ENCODE data around the gene KRTAP4-3. TPM values are rescaled to one million over a fixed set of nuclear protein-coding genes. Genes with fewer than 3 reads are reported as not detected.
"Not testable (repeated sequence)": the region's sequence is repeated elsewhere in the genome, so short reads cannot be mapped to it uniquely, and the experiment has no call there.

The KRTAP4-3 gene
- total and polyA plus RNA-seq, 2 donors: not detected

DNA sequence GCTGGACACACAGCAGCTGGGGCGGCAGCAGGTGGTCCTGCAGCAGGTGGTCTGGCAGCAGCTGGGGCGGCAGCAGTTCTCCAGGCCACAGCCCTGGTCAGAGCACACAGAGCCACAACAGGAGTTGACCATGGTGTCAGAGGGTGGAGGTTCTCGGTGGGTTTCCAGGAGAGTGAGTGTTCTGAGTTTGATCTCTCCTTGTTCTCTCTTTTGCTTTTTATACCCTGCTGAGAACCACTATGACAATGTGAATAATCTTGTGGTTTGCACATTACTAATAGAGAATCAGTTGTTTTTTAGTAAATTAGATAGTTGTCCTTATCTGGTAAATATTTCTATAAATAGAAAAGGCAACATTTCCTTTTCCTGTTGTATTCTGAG is 44.0 kb downstream of the KRTAP4-3 start, which contains the start of gene KRTAP4-12:
Gene KRTAP4-12 (minus strand): TSS at position 192 of the 381 bp plus-strand sequence. CDS start 60 bp downstream, at position 132.
- H3K27me3 ChIP-seq (ENCODE audit: control insufficient read depth in 2 of 2, insufficient read depth in 1 of 2, low read length in 1 of 2); H3K4me3 ChIP-seq (ENCODE audit: low read length in 2 of 2); H3K36me3 ChIP-seq (ENCODE audit: control insufficient read depth in 2 of 2, insufficient read depth in 2 of 2, low read length in 1 of 2); H3K4me1 ChIP-seq (ENCODE audit: control insufficient read depth in 2 of 2, insufficient read depth in 2 of 2, low read length in 2 of 2); DNase-seq (ENCODE audit: low read depth in 6 of 9, low spot score in 9 of 9); H3K27ac ChIP-seq (ENCODE audit: low read depth in 1 of 2, low read length in 1 of 2); H3K9me3 ChIP-seq (ENCODE audit: control insufficient read depth in 2 of 2, insufficient read depth in 1 of 2, low read length in 1 of 2): not testable (repeated sequence)
- WGBS: 82% methylated on average over 3 of the region's 3 CpGs

DNA sequence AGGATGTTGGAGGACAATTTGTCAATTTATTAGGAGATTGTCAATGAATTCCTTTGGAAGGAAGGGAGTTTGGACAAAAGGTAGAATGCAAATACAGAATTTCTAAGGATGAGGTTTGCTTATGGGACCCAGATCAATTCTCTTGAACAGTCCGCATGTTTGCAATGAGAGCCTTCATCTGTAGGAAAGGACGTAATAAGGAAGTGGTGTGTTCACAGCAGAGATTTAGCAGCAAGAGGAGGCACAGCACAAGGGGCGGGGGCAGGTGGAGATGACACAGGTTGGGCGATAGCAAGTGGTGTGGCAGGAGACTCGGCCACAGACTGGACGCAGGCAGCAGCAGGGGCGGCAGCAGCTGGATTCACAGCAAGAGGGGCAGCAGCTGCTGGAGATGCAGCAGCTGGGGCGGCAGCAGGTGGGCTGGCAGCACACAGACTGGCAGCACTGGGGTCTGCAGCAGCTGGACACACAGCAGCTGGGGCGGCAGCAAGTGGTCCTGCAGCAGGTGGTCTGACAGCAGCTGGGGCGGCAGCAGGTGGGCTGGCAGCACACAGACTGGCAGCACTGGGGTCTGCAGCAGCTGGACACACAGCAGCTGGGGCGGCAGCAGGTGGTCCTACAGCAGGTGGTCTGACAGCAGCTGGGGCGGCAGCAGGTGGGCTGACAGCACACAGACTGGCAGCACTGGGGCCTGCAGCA is 44.6 kb downstream of the KRTAP4-3 start:
- H3K4me3 ChIP-seq (ENCODE audit: low read length in 2 of 2); H3K36me3 ChIP-seq (ENCODE audit: control insufficient read depth in 2 of 2, insufficient read depth in 2 of 2, low read length in 1 of 2); H3K9me3 ChIP-seq (ENCODE audit: control insufficient read depth in 2 of 2, insufficient read depth in 1 of 2, low read length in 1 of 2); H3K27ac ChIP-seq (ENCODE audit: low read depth in 1 of 2, low read length in 1 of 2); DNase-seq (ENCODE audit: low read depth in 6 of 9, low spot score in 9 of 9); H3K27me3 ChIP-seq (ENCODE audit: control insufficient read depth in 2 of 2, insufficient read depth in 1 of 2, low read length in 1 of 2); H3K4me1 ChIP-seq (ENCODE audit: control insufficient read depth in 2 of 2, insufficient read depth in 2 of 2, low read length in 2 of 2): not testable (repeated sequence)
- WGBS: 94% methylated on average over 12 of the region's 12 CpGs

DNA sequence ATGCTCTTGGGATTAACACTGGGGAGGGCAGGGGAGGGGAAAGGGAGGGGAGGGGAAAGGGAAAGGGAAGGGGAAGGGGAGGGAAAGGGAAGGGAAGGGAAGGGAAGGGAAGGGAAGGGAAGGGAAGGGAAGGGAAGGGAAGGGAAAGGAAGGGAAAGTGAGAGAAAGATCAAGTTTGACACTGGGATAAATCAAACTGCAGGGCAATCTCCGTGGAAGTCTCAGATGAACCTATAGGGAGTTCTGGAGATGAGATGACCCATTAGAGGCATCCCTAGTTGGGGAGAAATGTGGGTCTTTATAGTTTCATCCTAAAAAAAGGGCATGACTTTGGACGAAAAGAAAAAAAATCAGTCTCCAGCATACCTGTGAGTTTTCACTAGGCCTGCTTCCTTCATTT is 46.3 kb downstream of the KRTAP4-3 start:
- no peak overlapping the region for H3K4me3 ChIP-seq (ENCODE audit: low read length in 2 of 2)
- H3K4me1 ChIP-seq (ENCODE audit: control insufficient read depth in 2 of 2, insufficient read depth in 2 of 2, low read length in 2 of 2): no peaks in the 10 kb centered on the region
- no peaks in the 10 kb centered on the region for H3K9me3 ChIP-seq (ENCODE audit: control insufficient read depth in 2 of 2, insufficient read depth in 1 of 2, low read length in 1 of 2)
- DNase-seq (ENCODE audit: low read depth in 6 of 9, low spot score in 9 of 9): no peak
- H3K36me3 ChIP-seq (ENCODE audit: control insufficient read depth in 2 of 2, insufficient read depth in 2 of 2, low read length in 1 of 2): no peaks in the 10 kb centered on the region
- WGBS: 95% methylated on average over 2 of the region's 2 CpGs
- H3K27ac ChIP-seq (ENCODE audit: low read depth in 1 of 2, low read length in 1 of 2): no peak overlapping the region
- no peaks in the 10 kb centered on the region for H3K27me3 ChIP-seq (ENCODE audit: control insufficient read depth in 2 of 2, insufficient read depth in 1 of 2, low read length in 1 of 2)

DNA sequence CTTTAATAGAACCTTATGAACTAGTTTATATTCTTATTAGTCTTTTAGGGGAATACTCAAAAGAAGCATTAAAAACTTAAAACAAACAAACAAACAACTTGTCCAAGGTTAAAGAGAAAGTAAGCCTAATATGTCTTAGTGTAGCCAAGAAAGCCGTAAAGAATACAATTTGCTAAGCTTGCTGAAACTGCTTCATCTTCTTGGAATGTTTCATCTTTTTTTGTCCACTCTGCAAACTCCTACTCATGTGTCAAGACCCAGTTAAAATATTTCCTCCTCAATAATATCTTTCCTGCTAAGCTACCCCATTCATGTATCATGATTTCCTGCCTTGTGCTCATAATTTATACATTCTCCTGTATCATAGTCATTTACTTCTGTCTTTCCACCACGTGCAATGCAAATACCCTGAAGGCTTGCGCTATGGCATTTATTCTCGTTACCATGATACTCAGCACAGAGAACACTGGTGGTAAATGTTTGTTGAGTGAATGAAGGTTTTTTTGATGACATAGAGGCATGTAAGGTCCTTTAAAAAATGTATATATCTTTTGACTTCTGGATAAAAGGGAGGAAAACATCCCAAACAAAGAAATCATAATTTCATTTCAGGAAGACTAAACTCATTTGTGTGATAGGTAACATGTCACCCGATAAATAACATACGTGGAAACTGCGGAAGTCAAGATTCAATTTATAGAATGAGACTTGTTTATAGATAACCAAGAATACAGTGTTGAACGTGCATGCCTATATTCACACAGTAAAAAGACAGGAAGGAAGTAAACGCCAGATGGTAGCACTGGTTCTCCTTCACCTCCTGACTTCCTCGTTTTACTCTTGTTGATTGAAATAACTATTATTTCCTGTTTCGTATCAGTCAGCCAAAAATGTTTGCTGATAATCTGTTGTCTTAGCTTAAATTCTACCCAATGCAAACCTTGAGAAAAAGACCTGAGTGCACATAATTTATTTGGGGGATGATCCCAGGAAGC is 48.0 kb downstream of the KRTAP4-3 start:
- 28% methylated on average over 11 of the region's 11 CpGs for WGBS
- not testable (repeated sequence) for H3K27ac ChIP-seq (ENCODE audit: low read depth in 1 of 2, low read length in 1 of 2); H3K36me3 ChIP-seq (ENCODE audit: control insufficient read depth in 2 of 2, insufficient read depth in 2 of 2, low read length in 1 of 2); H3K4me1 ChIP-seq (ENCODE audit: control insufficient read depth in 2 of 2, insufficient read depth in 2 of 2, low read length in 2 of 2); H3K4me3 ChIP-seq (ENCODE audit: low read length in 2 of 2); H3K27me3 ChIP-seq (ENCODE audit: control insufficient read depth in 2 of 2, insufficient read depth in 1 of 2, low read length in 1 of 2); DNase-seq (ENCODE audit: low read depth in 6 of 9, low spot score in 9 of 9); H3K9me3 ChIP-seq (ENCODE audit: control insufficient read depth in 2 of 2, insufficient read depth in 1 of 2, low read length in 1 of 2)

DNA sequence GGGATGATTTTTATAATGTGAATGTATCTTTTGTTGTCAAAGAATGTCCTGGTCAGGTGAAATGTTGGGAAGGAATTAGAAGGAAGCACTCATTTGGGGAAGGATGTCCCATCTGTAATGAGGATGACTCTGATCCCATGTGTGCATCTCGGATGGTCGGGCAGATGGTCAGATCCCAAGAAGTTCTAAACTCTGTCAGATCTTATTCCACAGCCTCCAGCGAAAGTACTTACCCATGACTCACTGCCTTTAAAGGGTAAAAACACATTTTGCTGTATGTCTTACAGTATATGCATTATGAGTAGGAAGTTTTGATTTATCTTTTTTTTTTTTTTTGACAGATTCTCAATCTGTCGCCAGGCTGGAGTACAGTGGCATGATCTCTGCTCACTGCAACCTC is 49.3 kb downstream of the KRTAP4-3 start:
- Histone ChIP-seq H3K27me3 (ENCODE audit: control insufficient read depth in 2 of 2, insufficient read depth in 1 of 2, low read length in 1 of 2) (no peaks in the 10 kb centered on the region), H3K4me1 (ENCODE audit: control insufficient read depth in 2 of 2, insufficient read depth in 2 of 2, low read length in 2 of 2) (no peaks in the 10 kb centered on the region), H3K4me3 (ENCODE audit: low read length in 2 of 2) (no peak overlapping the region), H3K27ac (ENCODE audit: low read depth in 1 of 2, low read length in 1 of 2) (no peak overlapping the region), H3K36me3 (ENCODE audit: control insufficient read depth in 2 of 2, insufficient read depth in 2 of 2, low read length in 1 of 2) (no peaks in the 10 kb centered on the region), H3K9me3 (ENCODE audit: control insufficient read depth in 2 of 2, insufficient read depth in 1 of 2, low read length in 1 of 2) (no peaks in the 10 kb centered on the region)
- 99% methylated on average over 4 of the region's 4 CpGs for WGBS
- DNase-seq (ENCODE audit: low read depth in 6 of 9, low spot score in 9 of 9): no peak

DNA sequence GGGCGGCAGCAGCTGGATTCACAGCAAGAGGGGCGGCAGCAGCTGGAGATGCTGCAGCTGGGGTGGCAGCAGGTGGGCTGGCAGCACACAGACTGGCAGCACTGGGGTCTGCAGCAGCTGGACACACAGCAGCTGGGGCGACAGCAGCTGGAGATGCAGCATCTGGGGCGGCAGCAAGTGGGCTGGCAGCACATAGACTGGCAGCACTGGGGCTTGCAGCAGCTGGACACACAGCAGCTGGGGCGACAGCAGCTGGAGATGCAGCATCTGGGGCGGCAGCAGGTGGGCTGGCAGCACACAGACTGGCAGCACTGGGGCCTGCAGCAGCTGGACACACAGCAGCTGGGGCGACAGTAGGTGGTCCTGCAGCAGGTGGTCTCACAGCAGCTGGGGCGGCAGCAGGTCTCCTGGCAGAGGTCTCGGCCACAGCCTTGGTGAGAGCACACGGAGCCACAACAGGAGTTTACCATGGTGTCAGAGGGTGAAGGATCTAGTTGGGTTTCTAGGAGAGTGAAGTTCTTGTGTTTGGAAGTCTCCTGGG is 50.1 kb downstream of the KRTAP4-3 start, which contains the start of gene KRTAP4-11:
Gene KRTAP4-11 (minus strand): TSS at position 528 of the 541 bp plus-strand sequence. CDS start 58 bp downstream, at position 470.
- H3K27me3 ChIP-seq (ENCODE audit: control insufficient read depth in 2 of 2, insufficient read depth in 1 of 2, low read length in 1 of 2); H3K4me1 ChIP-seq (ENCODE audit: control insufficient read depth in 2 of 2, insufficient read depth in 2 of 2, low read length in 2 of 2); H3K9me3 ChIP-seq (ENCODE audit: control insufficient read depth in 2 of 2, insufficient read depth in 1 of 2, low read length in 1 of 2); H3K27ac ChIP-seq (ENCODE audit: low read depth in 1 of 2, low read length in 1 of 2); H3K36me3 ChIP-seq (ENCODE audit: control insufficient read depth in 2 of 2, insufficient read depth in 2 of 2, low read length in 1 of 2); H3K4me3 ChIP-seq (ENCODE audit: low read length in 2 of 2); DNase-seq (ENCODE audit: low read depth in 6 of 9, low spot score in 9 of 9): not testable (repeated sequence)
- WGBS: 91% methylated on average over 10 of the region's 10 CpGs

Other genes starting within 250 kb of the KRTAP4-3 start
Only the 30 nearest of the 40 such genes appear.
- gene KRTAP1-5, start 141.0 kb downstream of the KRTAP4-3 start, total RNA-seq: not detected
- gene KRTAP1-5, start 141.0 kb downstream of the KRTAP4-3 start, polyA plus RNA-seq: 0.05 TPM
- not detected for gene KRTAP1-4, start 138.0 kb downstream of the KRTAP4-3 start, total RNA-seq
- not detected for gene KRTAP1-4, start 138.0 kb downstream of the KRTAP4-3 start, polyA plus RNA-seq
- not detected for gene KRTAP1-3, start 133.3 kb downstream of the KRTAP4-3 start, total RNA-seq
- gene KRTAP1-3, start 133.3 kb downstream of the KRTAP4-3 start, polyA plus RNA-seq: not detected
- gene KRTAP1-1, start 126.8 kb downstream of the KRTAP4-3 start, total RNA-seq: not detected
- gene KRTAP1-1, start 126.8 kb downstream of the KRTAP4-3 start, polyA plus RNA-seq: 0.14 TPM
- gene KRTAP2-1, start 120.9 kb downstream of the KRTAP4-3 start, total RNA-seq: not detected
- 0.05 TPM for gene KRTAP2-1, start 120.9 kb downstream of the KRTAP4-3 start, polyA plus RNA-seq
- gene KRTAP2-2, start 113.0 kb downstream of the KRTAP4-3 start, total RNA-seq: not detected
- not detected for gene KRTAP2-2, start 113.0 kb downstream of the KRTAP4-3 start, polyA plus RNA-seq
- not detected for gene KRTAP2-3, start 108.1 kb downstream of the KRTAP4-3 start, total RNA-seq
- 0.18 TPM for gene KRTAP2-3, start 108.1 kb downstream of the KRTAP4-3 start, polyA plus RNA-seq
- gene KRTAP2-4, start 102.3 kb downstream of the KRTAP4-3 start, total RNA-seq: not detected
- not detected for gene KRTAP2-4, start 102.3 kb downstream of the KRTAP4-3 start, polyA plus RNA-seq
- gene KRTAP4-7, start 84.1 kb downstream of the KRTAP4-3 start, total RNA-seq: not detected
- not detected for gene KRTAP4-7, start 84.1 kb downstream of the KRTAP4-3 start, polyA plus RNA-seq
- not detected for gene KRTAP4-8, start 70.1 kb downstream of the KRTAP4-3 start, total RNA-seq
- 0.02 TPM for gene KRTAP4-8, start 70.1 kb downstream of the KRTAP4-3 start, polyA plus RNA-seq
- not detected for gene KRTAP4-16, start 66.0 kb downstream of the KRTAP4-3 start, total RNA-seq
- not detected for gene KRTAP4-16, start 66.0 kb downstream of the KRTAP4-3 start, polyA plus RNA-seq
- gene KRTAP4-9, start 62.8 kb downstream of the KRTAP4-3 start, total RNA-seq: not detected
- gene KRTAP4-9, start 62.8 kb downstream of the KRTAP4-3 start, polyA plus RNA-seq: not detected
- not detected for gene KRTAP4-11, start 49.8 kb downstream of the KRTAP4-3 start, total RNA-seq
- gene KRTAP4-11, start 49.8 kb downstream of the KRTAP4-3 start, polyA plus RNA-seq: not detected
- not detected for gene KRTAP4-12, start 44.0 kb downstream of the KRTAP4-3 start, total RNA-seq
- gene KRTAP4-12, start 44.0 kb downstream of the KRTAP4-3 start, polyA plus RNA-seq: not detected
- not detected for gene KRTAP4-6, start 27.7 kb downstream of the KRTAP4-3 start, total RNA-seq
- not detected for gene KRTAP4-6, start 27.7 kb downstream of the KRTAP4-3 start, polyA plus RNA-seq
- gene KRTAP4-5, start 18.4 kb downstream of the KRTAP4-3 start, total RNA-seq: not detected
- not detected for gene KRTAP4-5, start 18.4 kb downstream of the KRTAP4-3 start, polyA plus RNA-seq
- gene KRTAP4-4, start 7.5 kb downstream of the KRTAP4-3 start, total RNA-seq: not detected
- gene KRTAP4-4, start 7.5 kb downstream of the KRTAP4-3 start, polyA plus RNA-seq: not detected
- not detected for gene KRTAP4-2, start 10.0 kb upstream of the KRTAP4-3 start, total RNA-seq
- gene KRTAP4-2, start 10.0 kb upstream of the KRTAP4-3 start, polyA plus RNA-seq: not detected
- gene KRTAP4-1, start 16.7 kb upstream of the KRTAP4-3 start, total RNA-seq: not detected
- gene KRTAP4-1, start 16.7 kb upstream of the KRTAP4-3 start, polyA plus RNA-seq: not detected
- not detected for gene KRTAP9-1, start 21.7 kb upstream of the KRTAP4-3 start, total RNA-seq
- gene KRTAP9-1, start 21.7 kb upstream of the KRTAP4-3 start, polyA plus RNA-seq: not detected
- not detected for gene KRTAP9-2, start 58.4 kb upstream of the KRTAP4-3 start, total RNA-seq
- gene KRTAP9-2, start 58.4 kb upstream of the KRTAP4-3 start, polyA plus RNA-seq: not detected
- gene KRTAP9-3, start 64.2 kb upstream of the KRTAP4-3 start, total RNA-seq: not detected
- not detected for gene KRTAP9-3, start 64.2 kb upstream of the KRTAP4-3 start, polyA plus RNA-seq
- not detected for gene KRTAP9-8, start 69.8 kb upstream of the KRTAP4-3 start, total RNA-seq
- 0.09 TPM for gene KRTAP9-8, start 69.8 kb upstream of the KRTAP4-3 start, polyA plus RNA-seq
- not detected for gene KRTAP9-4, start 81.5 kb upstream of the KRTAP4-3 start, total RNA-seq
- 0.05 TPM for gene KRTAP9-4, start 81.5 kb upstream of the KRTAP4-3 start, polyA plus RNA-seq
- gene KRTAP9-9, start 87.2 kb upstream of the KRTAP4-3 start, total RNA-seq: not detected
- gene KRTAP9-9, start 87.2 kb upstream of the KRTAP4-3 start, polyA plus RNA-seq: 0.02 TPM
- not detected for gene KRTAP9-6, start 97.2 kb upstream of the KRTAP4-3 start, total RNA-seq
- 0.02 TPM for gene KRTAP9-6, start 97.2 kb upstream of the KRTAP4-3 start, polyA plus RNA-seq
- not detected for gene KRTAP9-7, start 107.5 kb upstream of the KRTAP4-3 start, total RNA-seq
- gene KRTAP9-7, start 107.5 kb upstream of the KRTAP4-3 start, polyA plus RNA-seq: not detected
- gene KRTAP29-1, start 134.6 kb upstream of the KRTAP4-3 start, total RNA-seq: not detected
- 0.23 TPM for gene KRTAP29-1, start 134.6 kb upstream of the KRTAP4-3 start, polyA plus RNA-seq
- not detected for gene KRTAP16-1, start 141.1 kb upstream of the KRTAP4-3 start, total RNA-seq
- 0.07 TPM for gene KRTAP16-1, start 141.1 kb upstream of the KRTAP4-3 start, polyA plus RNA-seq
- 0.09 TPM for gene KRTAP17-1, start 147.5 kb upstream of the KRTAP4-3 start, total RNA-seq
- gene KRTAP17-1, start 147.5 kb upstream of the KRTAP4-3 start, polyA plus RNA-seq: 0.11 TPM